ENCODE data around the gene MRPS10.
"Not testable (repeated sequence)": the region's sequence is repeated elsewhere in the genome, so short reads cannot be mapped to it uniquely, and the experiment has no call there.

Gene MRPS10

GRCh38 chr6:42236682-42237473, 19.2 kb upstream of the MRPS10 start:
- DNase-seq, result no peak

GRCh38 chr6:42236030-42236429, 18.4 kb upstream of the MRPS10 start:
- no peak for DNase-seq

- DNase-seq, result no peak
Measured at GRCh38 chr6:42232035-42232434, 14.4 kb upstream of the MRPS10 start.

- DNase-seq, result no peak
Measured at GRCh38 chr6:42230345-42231321, 13.0 kb upstream of the MRPS10 start.

- DNase-seq, result no peak
Measured at GRCh38 chr6:42229506-42230119, 12.0 kb upstream of the MRPS10 start.

- no peak for DNase-seq
Measured at GRCh38 chr6:42228305-42228704, 10.6 kb upstream of the MRPS10 start.

GRCh38 chr6:42227173-42227850, 9.7 kb upstream of the MRPS10 start:
- no peak for DNase-seq

- DNase-seq, result no peak
Measured at GRCh38 chr6:42226645-42227143, 9.0 kb upstream of the MRPS10 start.

- DNase-seq, result no peak
Measured at GRCh38 chr6:42226161-42226611, 8.5 kb upstream of the MRPS10 start.

GRCh38 chr6:42225419-42225818, 7.8 kb upstream of the MRPS10 start:
- no peak for DNase-seq

- DNase-seq, result no peak
Measured at GRCh38 chr6:42225029-42225339, 7.3 kb upstream of the MRPS10 start.

GRCh38 chr6:42224222-42225028, 6.8 kb upstream of the MRPS10 start:
- no peak for DNase-seq

GRCh38 chr6:42222448-42222847, 4.8 kb upstream of the MRPS10 start:
- no peak for DNase-seq

- DNase-seq, result no peak
Measured at GRCh38 chr6:42221546-42221945, 3.9 kb upstream of the MRPS10 start.

- DNase-seq, result no peak
Measured at GRCh38 chr6:42220807-42221206, 3.1 kb upstream of the MRPS10 start.

GRCh38 chr6:42217157-42217518, 523 bp downstream of the MRPS10 start:
- DNase-seq, result no peak

GRCh38 chr6:42216495-42216894, 1.2 kb downstream of the MRPS10 start:
- not testable (repeated sequence) for DNase-seq

GRCh38 chr6:42212442-42212841, 5.2 kb downstream of the MRPS10 start:
- no peak for DNase-seq

- no peak for DNase-seq
Measured at GRCh38 chr6:42211726-42212125, 5.9 kb downstream of the MRPS10 start.

- peak; percentile 56 for DNase-seq
Measured at GRCh38 chr6:42210551-42210950, 7.1 kb downstream of the MRPS10 start.

- DNase-seq, result not testable (repeated sequence)
Measured at GRCh38 chr6:42207559-42207958, 10.1 kb downstream of the MRPS10 start.

GRCh38 chr6:42204768-42205282, 12.8 kb downstream of the MRPS10 start:
- no peak for DNase-seq
